Liver (tissue), 3 donors: Measurements from ENCODE around the gene CWC27.

Experiments
- CTCF ChIP-seq: fragments of 150-350 bp; IDR thresholded peaks from 2 replicates; pipeline ENCODE4 v1.5.1; 2017; ENCODE audit warnings: improper control_type of control experiment, low read depth, low read length; ENCODE audit not compliant: missing input control
- HNF4A ChIP-seq, 2 donors: conservative IDR thresholded peaks; 2 replicates each; pipeline ENCODE4 v1.6.1; 2016; ENCODE audit warnings: antibody characterized with exemption in 2 of 2, mild to moderate bottlenecking in 2 of 2
- RAD21 ChIP-seq, 2 donors: IDR thresholded peaks; 2 replicates each; pipeline ENCODE4 v1.6.1; 2016; ENCODE audit warnings: antibody characterized with exemption in 2 of 2, mild to moderate bottlenecking in 2 of 2
- SP1 ChIP-seq: IDR thresholded peaks from 2 replicates; pipeline ENCODE4 v1.6.1; 2018; ENCODE audit warnings: antibody characterized with exemption, mild to moderate bottlenecking
- TAF1 ChIP-seq: conservative IDR thresholded peaks from 2 replicates; pipeline ENCODE4 v1.6.1; 2016; ENCODE audit warnings: antibody characterized with exemption, mild to moderate bottlenecking
- ZBTB33 ChIP-seq: IDR thresholded peaks from 2 replicates; pipeline ENCODE4 v1.6.1; 2016; ENCODE audit warnings: antibody characterized with exemption
- donor health status: healthy.
- donor health status: healthy.

GRCh38 chr5:64790210-64790609, 21.5 kb downstream of the CWC27 start:
- TF ChIP-seq RAD21 (IDR thresholded peaks at IDR 0.05) (no peak), HNF4A (conservative IDR thresholded peaks at IDR 0.05) (no peak), CTCF (no peak), SP1 (no peak), ZBTB33 (no peak), TAF1 (no peak)
